K562 (cell line): Measurements from ENCODE around the gene WTAP. TPM values are rescaled to one million over a fixed set of nuclear protein-coding genes. Genes with fewer than 3 reads are reported as not detected.
A peak's percentile ranks its signal among the peaks of the same experiment; 100 is the strongest.

Experiments
- ELF2 ChIP-seq: fragments of 250-450 bp; sonication (Bioruptor Pico); IDR thresholded peaks from 2 replicates; pipeline ENCODE4 v1.5.0; 2021; ENCODE audit warnings: mild to moderate bottlenecking
- FIP1L1 ChIP-seq: fragments of 200-400 bp; formaldehyde crosslinking; IDR thresholded peaks from 2 replicates; pipeline ENCODE4 v1.6.1; 2018; ENCODE audit warnings: mild to moderate bottlenecking, low read depth, low read length; ENCODE audit not compliant: poor library complexity, severe bottlenecking
- MXI1 ChIP-seq: IDR thresholded peaks from 2 replicates; pipeline ENCODE4 v1.6.1; 2011; ENCODE audit warnings: low read depth, mild to moderate bottlenecking, improper control_type of control experiment, low read length
- NFE2 ChIP-seq: IDR thresholded peaks from 2 replicates; pipeline ENCODE4 v1.6.1; 2014; ENCODE audit warnings: antibody characterized with exemption, low read depth
- NR2C1 ChIP-seq, 2 experiments: fragments of 450-650 bp; IDR thresholded peaks; 2 replicates each; pipeline ENCODE4 v1.6.1; 2017; ENCODE audit warnings: mild to moderate bottlenecking in 2 of 2, antibody characterized with exemption in 1 of 2, inconsistent platforms in 1 of 2, missing compliant biosample characterization in 1 of 2, missing genetic modification characterization in 1 of 2
- PCBP1 ChIP-seq: fragments of 200-400 bp; formaldehyde crosslinking; IDR thresholded peaks from 2 replicates; pipeline ENCODE4 v1.6.1; 2018; ENCODE audit warnings: mild to moderate bottlenecking, low read depth, low read length; ENCODE audit not compliant: poor library complexity, severe bottlenecking
- ZBTB17 ChIP-seq: fragments of 450-650 bp; formaldehyde crosslinking; IDR thresholded peaks from 2 replicates; pipeline ENCODE4 v1.4.0; 2020; ENCODE audit warnings: mild to moderate bottlenecking
- ZBTB49 ChIP-seq: sonication (generic); formaldehyde crosslinking; IDR thresholded peaks from 2 replicates; pipeline ENCODE4 v1.8.0; 2022; ENCODE audit warnings: missing genetic modification reagents, mild to moderate bottlenecking, borderline replicate concordance
- ZNF12 ChIP-seq: sonication (generic); formaldehyde crosslinking; IDR thresholded peaks from 2 replicates; pipeline ENCODE4 v1.4.0; 2020; ENCODE audit warnings: mild to moderate bottlenecking, missing genetic modification reagents
- ZNF146 ChIP-seq: IDR thresholded peaks from one replicate; pipeline ENCODE4 v1.6.1; 2018; ENCODE audit warnings: missing compliant biosample characterization; ENCODE audit not compliant: unreplicated experiment
- ZNF232 ChIP-seq: sonication (generic); formaldehyde crosslinking; IDR thresholded peaks from 2 replicates; pipeline ENCODE4 v1.8.0; 2022; ENCODE audit warnings: mild to moderate bottlenecking, missing genetic modification reagents
- polyA plus RNA-seq, 8 experiments: library from polyadenylated mRNA; depleted of rRNA in 4 of 8; stranded (reverse) in 5 of 8; unstranded in 3 of 8; fragments of >200 nt; fragmentation: Nextera tagmentation in 2 of 8; fragmentation: Illumina TruSeq in 1 of 8; extraction: Ambion mirVana in 2 of 8; extraction: Trizol in 1 of 8; gene quantifications; 2 replicates each; pipeline versions ENCODE4 v1.2.1 to v1.2.3, GENCODE V29; 2011 to 2014; ENCODE audit warnings: inconsistent platforms in 1 of 8, missing spikeins in 1 of 8
- total RNA-seq, 7 experiments: library from RNA; depleted of rRNA in 6 of 7; stranded (reverse); fragments of >200 nt in 6 of 7; fragmentation: Illumina TruSeq in 2 of 7; extraction: Trizol in 2 of 7; gene quantifications; 2 replicates each; pipeline versions ENCODE4 v1.2.1 to v1.2.3, GENCODE V29; 2011 to 2021; ENCODE audit warnings: low replicate concordance in 1 of 7

The WTAP gene
- total and polyA plus RNA-seq, 9 of the 15 experiments (the other 6 are each of a cell fraction or from before 2014, with no cell fraction given), result 52.4 to 156 (median 110) TPM

DNA sequence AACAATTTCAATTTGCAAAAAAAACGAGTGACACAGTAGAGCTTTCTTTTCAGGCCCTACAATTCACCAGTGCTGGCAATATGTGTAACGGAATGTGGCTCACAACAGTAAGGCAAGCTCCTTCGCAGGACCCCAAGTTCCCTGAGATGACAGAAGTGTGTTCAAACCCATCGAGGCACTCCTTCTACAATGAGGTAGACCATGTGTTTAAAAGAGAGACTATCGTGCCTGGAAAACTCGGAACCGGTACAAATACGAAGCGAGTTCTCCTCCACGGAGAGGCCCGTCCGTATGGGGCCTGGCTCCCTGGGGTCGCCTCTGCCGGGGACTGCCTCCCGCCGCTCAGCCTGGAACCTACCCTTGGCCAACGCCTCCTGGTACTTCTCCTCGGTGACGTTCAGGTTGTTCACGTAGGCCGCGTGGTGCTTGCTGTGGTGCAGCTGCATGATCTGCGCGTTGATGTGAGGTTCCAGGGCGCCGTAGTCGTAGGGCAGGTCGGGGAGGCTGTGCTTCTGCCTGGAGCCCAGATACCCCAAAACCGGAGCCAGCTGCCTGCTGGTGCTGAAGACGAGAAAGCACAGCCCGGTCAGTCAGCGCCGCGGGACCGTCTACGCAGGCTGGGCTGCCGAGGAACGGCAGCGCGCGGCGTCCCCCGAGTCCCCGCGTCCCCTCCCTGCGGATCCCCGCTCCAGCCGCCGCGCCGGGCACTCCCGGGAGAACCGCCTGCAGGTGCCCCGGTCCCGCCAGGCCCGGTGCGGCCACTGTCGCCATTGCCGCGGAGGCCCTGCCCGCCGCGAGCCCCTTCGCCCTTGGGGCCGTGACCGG is 34.8 kb upstream of the WTAP start (continued):
- TF ChIP-seq PCBP1, result no peak
- peak; percentile 35; the same call in 1 of the 2 replicates for TF ChIP-seq ELF2 (CRISPR knock-in tag)
- peak; percentile 71 for TF ChIP-seq ZBTB17 (CRISPR knock-in tag)
- no peak for TF ChIP-seq NR2C1 (IDR thresholded peaks at IDR 0.05)
- TF ChIP-seq NR2C1 (tag; IDR thresholded peaks at IDR 0.05), result no peak
- no peak for TF ChIP-seq ZNF146 (CRISPR knock-in tag)
- no peak for TF ChIP-seq MXI1
- TF ChIP-seq ZBTB49 (CRISPR knock-in tag), result no peak
- peak; percentile 69 for TF ChIP-seq FIP1L1
- TF ChIP-seq ZNF232 (CRISPR knock-in tag), result peak; percentile 74; the same call in 1 of the 2 replicates
- TF ChIP-seq ZNF12, result peak; percentile 49; the same call in 1 of the 2 replicates
- TF ChIP-seq NFE2, result no peak
